GM19397 (cell line): ENCODE measurements around the gene SEMA4D.

Experiments used
- ATAC-seq: cut with Tn5 transposase; IDR thresholded peaks from one replicate; pipeline ENCODE4 v1.9.1; 2021; ENCODE audit warnings: mild to moderate bottlenecking, moderate library complexity; ENCODE audit not compliant: unreplicated experiment

Gene SEMA4D

DNA sequence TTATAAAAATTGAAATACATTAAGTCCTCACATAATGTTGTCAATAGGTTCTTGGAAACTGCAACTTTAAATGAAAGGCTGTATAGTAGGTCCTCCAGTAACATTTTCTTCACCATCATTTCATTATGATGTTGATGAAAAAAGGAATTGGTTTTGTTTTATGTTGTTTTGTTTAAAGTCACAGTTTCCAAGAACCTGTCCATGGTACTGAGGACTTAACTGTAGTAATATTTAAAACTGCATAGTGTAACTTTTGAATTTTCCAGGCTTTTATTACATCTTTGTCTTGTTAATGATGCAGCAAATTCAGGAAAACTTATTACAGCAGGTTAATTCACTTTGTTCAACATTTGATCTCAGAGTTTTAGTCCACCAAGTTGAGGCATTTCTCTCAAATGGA lies 168.0 kb downstream of the SEMA4D start:
- ATAC-seq = no peak

DNA sequence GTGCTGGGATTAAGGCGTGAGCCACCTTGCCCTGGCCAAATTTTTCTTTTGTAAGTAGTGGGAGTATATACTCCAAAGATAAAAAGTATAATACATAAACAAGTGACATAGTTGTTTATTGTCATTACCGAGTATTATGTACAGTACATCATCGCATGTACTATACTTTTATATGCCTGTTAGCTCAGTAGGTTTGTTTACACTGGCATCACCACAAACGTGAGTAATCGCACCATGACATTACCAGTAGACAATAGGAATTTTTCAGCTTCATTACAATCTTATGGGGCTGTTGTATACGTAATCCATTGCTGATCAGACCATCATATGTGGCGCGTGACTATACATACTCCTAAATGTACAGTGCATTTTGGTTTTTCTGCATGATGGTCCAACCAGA lies 169.8 kb downstream of the SEMA4D start:
- ATAC-seq = no peak

DNA sequence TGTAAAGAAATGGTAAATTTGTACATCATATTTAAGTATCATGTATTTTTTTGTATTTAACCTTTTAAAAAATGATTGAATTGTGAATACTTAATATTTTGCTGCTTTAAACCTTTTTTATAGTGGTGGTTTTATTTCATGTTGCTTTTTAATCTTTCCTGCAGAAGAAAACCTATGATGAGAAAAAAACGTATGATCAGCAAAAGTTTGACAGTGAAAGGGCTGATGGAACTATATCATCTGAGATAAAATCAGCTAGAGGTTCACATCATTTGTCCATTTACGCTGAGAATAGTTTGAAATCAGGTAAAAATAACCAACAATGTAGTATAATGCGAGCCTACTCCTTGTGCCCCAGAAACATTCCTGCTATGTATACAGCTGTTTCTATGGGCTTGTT lies 172.2 kb downstream of the SEMA4D start:
- ATAC-seq = no peak

DNA sequence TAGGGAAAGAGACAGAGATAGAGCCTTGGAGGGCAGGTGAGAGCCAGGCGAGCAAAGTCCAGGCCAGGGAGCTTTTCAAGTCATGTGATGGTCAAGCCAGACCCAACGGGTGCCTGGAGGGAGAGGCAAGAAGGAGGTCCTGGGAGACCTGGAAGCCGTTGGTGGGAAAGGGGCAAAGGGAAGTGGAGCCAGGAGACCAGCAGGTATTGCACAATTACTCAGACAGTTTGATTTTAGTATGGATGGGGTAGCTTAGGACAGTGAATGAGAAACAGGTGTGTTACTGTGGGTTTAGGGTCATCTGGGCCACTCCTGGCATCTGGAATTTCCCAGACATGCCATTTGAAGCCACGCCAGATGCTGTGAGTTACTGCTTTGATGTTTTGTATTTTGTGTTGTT lies 174.5 kb downstream of the SEMA4D start:
- no peak for ATAC-seq

DNA sequence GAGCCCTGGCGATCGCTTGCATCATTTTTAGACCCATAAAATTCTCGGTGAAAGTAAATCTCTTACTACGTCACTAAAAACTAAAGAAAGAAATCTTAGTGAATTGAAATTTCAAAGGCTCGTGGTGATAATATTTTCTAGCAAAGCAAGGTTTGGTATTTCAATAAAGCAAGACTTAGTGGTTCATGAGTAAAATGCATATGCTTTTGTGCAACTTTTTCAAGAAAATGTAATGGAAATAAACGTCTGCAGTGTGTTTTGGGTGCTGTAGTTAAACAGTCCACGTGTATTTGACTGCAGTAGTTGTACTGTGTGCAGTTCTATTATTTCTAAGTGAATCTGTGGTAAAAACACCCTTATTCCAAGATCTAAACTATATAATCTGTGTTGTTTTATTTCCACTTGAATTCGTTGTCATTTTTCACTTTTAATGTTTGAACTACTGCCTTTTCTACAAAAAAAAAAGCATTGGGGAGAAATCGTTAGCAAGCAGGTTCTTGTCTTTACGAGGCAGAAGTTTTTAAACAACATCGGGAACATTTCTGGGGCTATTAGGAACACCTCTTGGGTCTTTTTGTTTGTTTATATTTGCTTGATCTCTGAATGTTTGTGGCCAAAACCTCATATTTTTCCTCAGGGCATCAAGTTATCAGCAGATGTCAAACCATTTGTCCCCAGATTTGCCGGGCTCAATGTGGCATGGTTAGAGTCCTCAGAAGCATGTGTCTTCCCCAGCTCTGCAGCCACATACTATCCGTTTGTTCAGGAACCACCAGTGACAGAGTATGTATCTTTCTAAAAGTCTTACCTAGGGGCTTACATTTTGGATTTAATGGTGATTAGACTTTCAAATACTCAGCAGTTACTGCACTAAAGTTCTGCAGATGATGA lies 178.7 kb downstream of the SEMA4D start:
- no peak for ATAC-seq

DNA sequence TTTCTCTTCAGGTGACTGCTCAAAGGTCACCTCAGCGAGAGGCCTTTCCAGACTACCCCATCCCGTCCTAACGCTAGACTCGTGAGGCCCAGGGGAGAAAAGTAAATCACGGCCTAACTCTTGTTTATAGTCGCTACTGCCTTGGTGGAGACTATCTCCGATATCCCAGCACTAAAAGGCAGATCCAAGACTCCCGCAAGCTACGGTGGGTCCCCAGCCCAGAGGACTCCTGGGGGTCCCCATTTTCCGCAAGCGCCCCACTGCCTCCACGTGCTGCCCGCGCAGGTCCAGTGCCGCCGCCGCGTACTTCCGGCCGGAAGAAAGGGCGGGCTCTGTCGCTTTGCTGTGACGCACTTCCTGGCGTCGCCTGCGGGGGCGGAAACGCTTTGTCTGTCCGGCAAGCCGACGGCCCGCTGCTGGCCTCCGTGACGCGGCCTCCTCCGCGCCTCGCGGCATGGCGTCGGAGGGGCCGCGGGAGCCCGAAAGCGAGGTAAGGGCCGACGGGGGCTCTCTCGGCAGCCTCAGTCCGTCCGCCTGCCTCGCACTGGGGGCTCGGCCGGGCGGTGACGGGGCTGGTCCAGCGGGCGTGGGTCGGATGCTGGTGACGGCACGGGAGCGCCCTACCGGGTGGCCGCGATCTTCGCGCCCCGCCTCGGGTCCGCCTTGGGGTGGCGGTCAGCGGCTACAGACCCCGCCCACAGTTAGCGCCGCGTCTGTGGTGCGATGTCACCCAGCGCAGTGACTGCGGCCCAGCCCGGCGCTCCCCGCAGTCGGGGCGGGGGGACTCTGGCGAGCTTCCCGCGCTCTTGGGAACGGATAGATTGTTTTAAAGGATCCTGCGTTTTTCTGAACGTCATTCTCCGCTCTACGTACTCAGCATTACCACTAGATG lies 179.5 kb downstream of the SEMA4D start, which contains the start of gene SECISBP2:
Gene SECISBP2 (plus strand): TSS at position 378 of the 892 bp plus-strand sequence. CDS start 77 bp downstream, at position 455.
- peak; percentile 93 for ATAC-seq

DNA sequence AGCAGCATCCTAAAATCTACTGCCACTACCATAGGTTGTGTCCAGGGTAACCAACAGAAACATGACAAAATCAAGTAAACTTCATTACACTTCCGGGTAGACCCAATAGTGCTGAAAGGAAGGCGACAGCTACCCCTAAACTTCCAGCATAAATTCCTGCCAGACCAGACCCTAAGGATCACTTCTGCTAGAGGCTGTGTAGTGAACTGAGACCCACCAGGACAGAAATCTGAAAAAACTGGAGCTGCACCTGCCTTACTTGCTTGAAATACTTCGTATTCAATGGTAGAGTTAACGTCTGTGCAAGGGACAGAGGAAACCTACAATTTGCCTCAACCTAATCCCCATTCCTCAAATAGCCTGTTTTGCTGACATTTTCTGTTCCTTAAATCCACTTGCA lies 180.6 kb downstream of the SEMA4D start:
- ATAC-seq = no peak

DNA sequence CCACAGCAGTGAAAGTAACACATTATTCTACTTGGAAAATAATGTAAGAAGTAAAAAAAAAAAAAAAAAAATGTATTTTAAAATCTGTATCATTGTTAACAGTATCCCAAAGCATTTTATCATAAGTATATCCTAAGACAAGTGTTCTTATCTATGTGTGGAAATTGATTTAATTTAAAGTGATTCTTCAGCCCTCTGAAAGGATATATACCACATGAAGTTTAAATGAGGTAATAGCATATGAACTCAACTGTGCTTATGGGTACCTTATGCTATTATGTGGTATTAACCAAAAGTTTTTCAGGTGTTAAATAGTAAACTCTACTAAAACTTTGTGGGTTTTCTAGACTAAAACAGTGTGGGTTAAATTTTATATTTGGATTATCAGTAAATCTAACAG lies 182.4 kb downstream of the SEMA4D start:
- no peak for ATAC-seq

DNA sequence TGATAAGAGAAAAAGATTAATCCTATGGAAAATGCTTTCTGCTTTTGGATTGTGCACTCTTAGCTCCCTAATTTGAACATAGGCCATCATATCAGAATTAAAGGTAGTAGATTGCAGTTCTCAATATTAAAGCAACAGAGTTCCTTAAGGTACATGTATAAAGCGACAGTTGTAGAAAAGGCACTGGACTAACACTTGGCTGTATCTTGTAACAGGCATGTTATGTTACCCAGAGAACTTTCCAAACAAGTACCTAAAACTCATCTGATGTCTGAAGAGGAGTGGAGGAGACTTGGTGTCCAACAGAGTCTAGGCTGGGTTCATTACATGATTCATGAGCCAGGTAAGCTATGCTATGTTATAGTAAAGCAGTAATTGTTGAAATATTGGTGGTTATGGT lies 183.0 kb downstream of the SEMA4D start:
- ATAC-seq = no peak

DNA sequence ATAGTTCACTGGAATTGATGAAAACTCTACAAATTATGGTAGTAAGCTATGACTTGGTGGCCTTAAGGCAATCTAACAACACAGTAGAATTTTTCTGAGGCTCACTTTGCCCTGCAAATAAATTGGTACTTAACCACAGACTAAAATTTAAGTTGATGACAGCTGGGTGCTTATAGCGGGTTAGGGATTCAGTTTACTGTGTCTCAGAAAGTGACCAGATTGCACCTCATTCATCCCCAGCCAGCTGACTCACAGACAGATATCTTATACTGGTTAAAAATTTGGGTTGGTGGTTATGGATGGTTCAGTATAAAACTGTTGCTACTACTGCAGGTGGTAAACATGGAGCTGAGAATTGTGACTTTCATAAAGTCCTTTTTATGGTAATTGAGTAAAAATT lies 184.1 kb downstream of the SEMA4D start:
- no peak for ATAC-seq

DNA sequence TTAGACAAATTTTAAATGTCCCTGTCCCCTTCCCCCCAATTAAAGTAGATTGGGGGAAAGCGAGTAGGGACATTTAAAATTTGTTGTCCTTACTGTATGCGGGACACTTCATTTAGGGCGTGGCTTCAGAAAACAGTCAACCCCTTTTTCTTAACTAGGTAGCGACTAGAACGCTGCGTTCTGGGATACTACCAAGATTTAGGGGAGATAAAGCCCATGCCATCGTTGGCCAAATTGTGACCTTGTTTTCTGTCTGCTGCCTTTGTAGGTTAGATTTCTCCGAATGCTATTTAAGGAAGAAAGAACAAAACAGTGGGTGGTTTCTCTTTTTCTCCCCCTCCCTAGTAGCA lies 185.7 kb downstream of the SEMA4D start:
- ATAC-seq = no peak

DNA sequence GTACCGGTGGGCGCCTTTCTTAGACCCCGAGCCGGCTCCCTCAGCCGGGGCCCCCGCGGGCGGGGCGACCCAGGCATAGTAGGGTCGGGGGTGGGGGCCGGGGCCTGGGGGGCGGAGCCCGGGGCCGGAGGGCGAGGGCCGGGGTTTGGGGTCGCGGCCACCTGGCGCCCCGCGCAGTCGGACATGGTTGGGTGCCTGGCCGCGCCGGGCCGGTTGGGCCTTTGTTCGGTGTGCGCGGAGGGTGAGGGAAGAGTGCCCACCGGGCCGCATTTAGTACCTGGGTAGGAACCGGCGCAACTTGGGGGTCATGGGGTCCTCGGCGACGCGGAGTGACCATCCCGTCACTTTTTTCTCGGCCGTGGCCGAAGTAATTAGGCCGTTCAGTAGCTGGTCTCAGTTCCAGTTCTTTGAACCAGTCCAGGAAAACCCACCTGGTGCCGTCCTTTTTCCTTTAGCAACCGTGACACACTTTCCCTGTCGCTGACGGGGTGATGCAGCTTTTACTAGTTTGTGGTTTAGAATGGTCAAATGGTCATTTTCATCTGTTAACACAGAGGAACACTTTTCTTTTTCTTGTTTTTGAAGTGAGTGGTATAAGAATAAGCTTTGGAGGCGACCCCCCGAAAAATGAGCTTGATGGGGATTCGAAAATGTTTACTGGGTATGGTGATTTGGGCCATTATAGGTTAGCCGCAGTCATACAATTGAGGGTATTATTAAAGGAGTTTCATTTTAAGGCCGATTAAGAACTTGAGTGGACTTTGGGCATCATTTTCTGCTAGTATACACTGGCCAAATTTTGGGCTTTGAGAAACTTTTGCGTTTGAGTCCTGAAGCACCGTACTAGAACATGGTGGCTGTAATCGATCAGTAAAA lies 186.3 kb downstream of the SEMA4D start:
- ATAC-seq = no peak
